Measurements from ENCODE around the gene UCN. TPM values are rescaled to one million over a fixed set of nuclear protein-coding genes. Genes with fewer than 3 reads are reported as not detected.

Gene UCN
- total RNA-seq, 1 experiment from 2014 or later = 2.8 TPM

GRCh38 chr2:27336173-27336572 is 27.9 kb upstream of the UCN start:
- H3K9me2 ChIP-seq (ENCODE audit: insufficient read depth) = no peaks in the 10 kb centered on the region
- no peak overlapping the region for H3K4me2 ChIP-seq
- intact Hi-C loops (cut with micrococcal nuclease; ENCODE audit: unreplicated experiment) = no loop called here
- CTCF ChIA-PET = no interaction called here
- H3K79me2 ChIP-seq (ENCODE audit: low read depth) = no peaks in the 10 kb centered on the region
- H3K9me3 ChIP-seq (ENCODE audit: insufficient read depth, low read depth) = no peaks in the 10 kb centered on the region
- no peaks in the 10 kb centered on the region for H3K27me3 ChIP-seq (ENCODE audit: insufficient read depth, low read depth)
- TF ChIP-seq EZH2 (IDR thresholded peaks at IDR 0.05; ENCODE audit: low read depth) = no peak
- TF ChIP-seq CTCF (conservative IDR thresholded peaks at IDR 0.05) = no peak
- H3K4me1 ChIP-seq (replicated peaks; ENCODE audit: insufficient read depth) = no peaks in the 10 kb centered on the region
- POLR2A ChIA-PET (ENCODE audit: unreplicated experiment) = no interaction called here
- no peak for DNase-seq
- no peaks in the 10 kb centered on the region for H4K20me1 ChIP-seq (ENCODE audit: insufficient read depth)
- no peaks in the 10 kb centered on the region for H3F3A ChIP-seq (ENCODE audit: insufficient read depth, low read depth)
- peaks cover 24% of the 10 kb centered on the region for H3K36me3 ChIP-seq (ENCODE audit: low read depth)
- no peak overlapping the region for H2AFZ ChIP-seq
- no peak overlapping the region for H3K27ac ChIP-seq
- H3K4me3 ChIP-seq = no peak overlapping the region
- BruUV-seq (replicated peaks) = no TSS peak

GRCh38 chr2:27335311-27335710 is 27.1 kb upstream of the UCN start:
- BruUV-seq (replicated peaks) = no TSS peak
- Histone ChIP-seq H3K4me3 (no peak overlapping the region), H3K36me3 (ENCODE audit: low read depth) (peaks cover 18% of the 10 kb centered on the region), H3K27me3 (ENCODE audit: insufficient read depth, low read depth) (no peaks in the 10 kb centered on the region), H4K20me1 (ENCODE audit: insufficient read depth) (no peaks in the 10 kb centered on the region), H3K79me2 (ENCODE audit: low read depth) (no peaks in the 10 kb centered on the region), H3K4me1 (replicated peaks; ENCODE audit: insufficient read depth) (no peaks in the 10 kb centered on the region), H3K4me2 (no peak overlapping the region), H3K9me3 (ENCODE audit: insufficient read depth, low read depth) (no peaks in the 10 kb centered on the region), H2AFZ (no peak overlapping the region), H3K9me2 (ENCODE audit: insufficient read depth) (no peaks in the 10 kb centered on the region), H3F3A (ENCODE audit: insufficient read depth, low read depth) (no peaks in the 10 kb centered on the region), H3K27ac (no peak overlapping the region)
- intact Hi-C loops (cut with micrococcal nuclease; ENCODE audit: unreplicated experiment) = no loop called here
- POLR2A ChIA-PET (ENCODE audit: unreplicated experiment) = no interaction called here
- no peak for DNase-seq
- CTCF ChIA-PET = no interaction called here
- no peak for TF ChIP-seq CTCF (conservative IDR thresholded peaks at IDR 0.05)
- TF ChIP-seq EZH2 (IDR thresholded peaks at IDR 0.05; ENCODE audit: low read depth) = no peak

- Histone ChIP-seq H3K27me3 (ENCODE audit: insufficient read depth, low read depth) (no peaks in the 10 kb centered on the region), H2AFZ (no peak overlapping the region), H3K27ac (no peak overlapping the region), H3K36me3 (ENCODE audit: low read depth) (peaks cover 17% of the 10 kb centered on the region; the same call in 1 of the 2 replicates), H3K9me2 (ENCODE audit: insufficient read depth) (no peaks in the 10 kb centered on the region), H3K4me2 (no peak overlapping the region), H4K20me1 (ENCODE audit: insufficient read depth) (no peaks in the 10 kb centered on the region), H3K4me1 (replicated peaks; ENCODE audit: insufficient read depth) (peaks cover 28% of the 10 kb centered on the region), H3K4me3 (no peak overlapping the region), H3K79me2 (ENCODE audit: low read depth) (peaks cover 23% of the 10 kb centered on the region), H3F3A (ENCODE audit: insufficient read depth, low read depth) (peaks cover 53% of the 10 kb centered on the region; the same call in 1 of the 2 replicates), H3K9me3 (ENCODE audit: insufficient read depth, low read depth) (no peaks in the 10 kb centered on the region)
- intact Hi-C loops (cut with micrococcal nuclease; ENCODE audit: unreplicated experiment) = loop anchor here (5.0 to 10.0 kb wide), 2 partner anchors 110 to 303 kb away; partner anchors contain the start of genes ATRAID, CAD, CCDC121 and GPN1
- no peak for DNase-seq
- ChIA-PET CTCF (no interaction called here), POLR2A (ENCODE audit: unreplicated experiment) (no interaction called here)
- TF ChIP-seq EZH2 (IDR thresholded peaks at IDR 0.05; ENCODE audit: low read depth) (no peak), CTCF (conservative IDR thresholded peaks at IDR 0.05) (no peak)
- no TSS peak for BruUV-seq (replicated peaks)
These were observed 16.5 kb upstream of the UCN start for GRCh38 chr2:27324720-27325119.

All from PC-9 (cell line).